ENCODE data around the gene MRPS26.
"Not testable (repeated sequence)": the region's sequence is repeated elsewhere in the genome, so short reads cannot be mapped to it uniquely, and the experiment has no call there.

The MRPS26 gene

DNA sequence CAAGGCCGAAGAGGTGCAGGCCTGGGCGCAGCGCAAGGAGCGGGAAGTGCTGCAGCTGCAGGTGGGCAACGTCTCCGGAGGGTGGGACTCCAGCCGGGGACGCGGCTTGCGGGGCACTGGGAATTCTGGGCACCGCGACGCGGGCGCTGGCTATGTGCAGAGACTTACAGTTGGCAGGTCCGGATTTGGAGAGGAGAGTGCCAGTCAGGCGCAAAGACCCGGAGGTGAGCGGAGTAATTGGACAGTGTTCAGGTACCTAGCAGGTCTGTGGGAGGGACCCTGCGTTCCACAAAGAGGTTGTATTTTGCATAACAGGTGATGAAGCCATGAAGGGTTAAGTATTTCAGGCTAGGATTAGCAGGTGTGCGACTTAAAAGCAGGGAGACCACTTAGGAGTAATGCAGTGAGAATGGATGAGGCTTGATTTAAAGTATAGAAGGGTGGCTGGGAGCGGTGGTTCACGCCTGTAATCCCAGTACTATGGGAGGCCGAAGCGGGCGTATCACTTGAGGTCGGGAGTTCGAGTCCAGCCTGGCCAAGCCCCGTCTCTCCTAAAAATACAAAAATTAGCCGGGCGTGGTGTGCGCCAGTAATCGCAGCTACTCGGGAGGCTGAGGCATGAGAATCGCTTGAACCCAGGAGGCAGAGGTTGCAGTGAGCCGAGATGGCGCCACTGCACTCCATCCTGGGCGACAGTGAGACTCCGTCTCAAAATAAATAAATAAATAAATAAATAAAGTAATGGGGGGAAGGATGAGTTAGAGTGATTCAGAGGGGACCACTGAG is 1.0 kb downstream of the MRPS26 start:
- peak overlapping the region; percentile 84 to 92 (median 90) for H3K9ac ChIP-seq
- peaks cover 20 to 30% (median 27%) of the 10 kb centered on the region in 10 experiments for H3K4me1 ChIP-seq
- no peak for TF ChIP-seq Cebpa-rat (IDR thresholded peaks at IDR 0.05)
- H3K4me3 ChIP-seq = peak overlapping the region; percentile 82 to 98 (median 93)
- H3K27ac ChIP-seq = peak overlapping the region; percentile 14 to 93 (median 88); a peak in 20 of 22 replicates
- peaks cover 29 to 50% (median 37%) of the 10 kb centered on the region in 11 experiments for H3K36me3 ChIP-seq
- H3K4me2 ChIP-seq = peak overlapping the region; percentile 85 to 99 (median 94)
- H3K27me3 ChIP-seq = no peaks in the 10 kb centered on the region
- no peaks in the 10 kb centered on the region for H3K9me3 ChIP-seq (replicated peaks in 1 of 11)
- peaks cover 0 to 42% (median 25%) of the 10 kb centered on the region in 11 experiments; a peak in 15 of 22 replicates for H4K20me1 ChIP-seq

DNA sequence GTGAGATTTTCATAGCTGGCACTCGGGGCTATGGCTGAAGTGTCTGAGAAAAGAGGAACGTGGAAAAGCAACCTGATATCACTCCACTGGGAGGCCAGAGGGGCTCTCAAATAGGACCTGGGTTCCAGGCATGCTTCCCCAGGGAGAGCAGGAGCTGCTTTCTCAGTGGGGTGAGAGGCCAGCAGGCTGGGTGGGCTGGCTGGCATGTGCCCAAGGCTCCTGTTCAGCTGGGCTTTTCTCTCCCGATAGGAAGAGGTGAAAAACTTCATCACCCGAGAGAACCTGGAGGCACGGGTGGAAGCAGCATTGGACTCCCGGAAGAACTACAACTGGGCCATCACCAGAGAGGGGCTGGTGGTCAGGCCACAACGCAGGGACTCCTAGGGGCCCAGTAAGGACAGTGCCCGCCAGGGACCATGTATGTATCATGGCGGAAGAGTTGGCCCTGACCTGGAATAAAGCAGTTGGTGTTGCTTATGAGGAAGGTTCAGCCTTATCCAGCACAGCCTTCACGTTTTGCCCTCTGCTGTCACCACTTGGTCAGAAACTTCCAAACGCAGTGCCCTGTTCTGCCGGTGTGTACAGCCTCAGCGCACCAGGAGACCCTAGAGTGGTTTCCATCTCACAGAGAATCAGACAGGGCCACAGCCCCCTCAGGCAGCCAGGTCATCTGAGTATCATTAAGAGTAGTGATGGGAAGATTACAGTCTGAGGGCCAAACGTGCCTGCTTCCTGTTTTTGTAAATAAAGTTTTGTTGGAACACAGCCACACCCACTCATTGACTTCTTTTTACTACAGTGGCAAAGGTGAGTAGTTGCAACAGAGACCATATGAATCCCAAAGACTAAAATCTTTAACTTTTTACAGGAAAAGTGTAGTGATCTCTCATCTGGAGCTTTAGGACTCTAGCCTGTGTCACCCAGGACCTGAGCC is 1.9 kb downstream of the MRPS26 start:
- Histone ChIP-seq H3K27me3 (no peaks in the 10 kb centered on the region), H3K4me1 (peaks cover 21 to 31% (median 28%) of the 10 kb centered on the region in 10 experiments), H3K4me3 (peak overlapping the region in 9 of 10 experiments; percentile 82 to 98 (median 91); a peak in 17 of 20 replicates), H3K9ac (peak overlapping the region in 7 of 11 experiments; percentile 84 to 92 (median 91); a peak in 13 of 22 replicates), H3K9me3 (replicated peaks in 1 of 11) (no peaks in the 10 kb centered on the region), H3K27ac (no peak overlapping the region), H3K4me2 (peak overlapping the region; percentile 85 to 99 (median 94)), H3K36me3 (peaks cover 29 to 45% (median 35%) of the 10 kb centered on the region in 11 experiments), H4K20me1 (peaks cover 0 to 42% (median 25%) of the 10 kb centered on the region in 11 experiments; a peak in 15 of 22 replicates)
- no peak for TF ChIP-seq Cebpa-rat (IDR thresholded peaks at IDR 0.05)

DNA sequence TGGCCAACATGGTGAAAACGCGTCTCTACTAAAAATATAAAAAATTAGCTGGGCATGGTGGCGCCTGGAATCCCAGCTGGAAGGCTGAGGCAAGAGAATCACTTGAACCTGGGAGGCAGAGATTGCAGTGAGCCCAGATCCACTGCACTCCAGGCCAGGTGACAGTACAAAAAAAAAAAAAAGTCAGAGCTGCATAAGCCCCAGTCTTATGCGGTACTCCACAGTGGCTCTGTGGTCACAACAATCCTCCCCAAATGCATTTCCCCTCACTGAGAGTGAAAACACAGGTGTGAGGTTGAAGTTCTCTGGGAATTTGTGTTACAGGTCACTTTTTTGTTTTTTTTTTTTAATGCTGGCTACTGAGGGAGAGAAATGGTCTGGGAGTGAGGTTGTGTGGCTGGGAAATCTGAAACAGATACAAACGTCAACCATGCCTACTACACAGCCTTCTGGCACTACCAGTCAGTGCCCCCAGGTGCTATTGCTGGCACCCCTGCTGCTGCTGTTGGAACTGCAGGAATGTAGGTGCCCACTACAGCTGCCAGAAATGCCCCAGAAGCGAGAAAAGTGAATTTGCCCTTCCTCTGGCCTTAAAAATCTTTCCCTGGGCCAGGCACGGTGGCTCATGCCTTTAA is 5.7 kb downstream of the MRPS26 start:
- peaks cover 15 to 25% (median 19%) of the 10 kb centered on the region in 10 experiments for H3K4me1 ChIP-seq
- peaks cover 29 to 45% (median 35%) of the 10 kb centered on the region in 11 experiments for H3K36me3 ChIP-seq
- H3K9me3 ChIP-seq (replicated peaks in 1 of 11) = no peaks in the 10 kb centered on the region
- no peak overlapping the region for H3K9ac ChIP-seq
- TF ChIP-seq Cebpa-rat (IDR thresholded peaks at IDR 0.05) = no peak
- no peak overlapping the region for H3K4me3 ChIP-seq
- peaks cover 0 to 39% (median 22%) of the 10 kb centered on the region in 11 experiments; a peak in 15 of 22 replicates for H4K20me1 ChIP-seq
- H3K27ac ChIP-seq = no peak overlapping the region
- H3K4me2 ChIP-seq = no peak overlapping the region
- no peaks in the 10 kb centered on the region for H3K27me3 ChIP-seq

DNA sequence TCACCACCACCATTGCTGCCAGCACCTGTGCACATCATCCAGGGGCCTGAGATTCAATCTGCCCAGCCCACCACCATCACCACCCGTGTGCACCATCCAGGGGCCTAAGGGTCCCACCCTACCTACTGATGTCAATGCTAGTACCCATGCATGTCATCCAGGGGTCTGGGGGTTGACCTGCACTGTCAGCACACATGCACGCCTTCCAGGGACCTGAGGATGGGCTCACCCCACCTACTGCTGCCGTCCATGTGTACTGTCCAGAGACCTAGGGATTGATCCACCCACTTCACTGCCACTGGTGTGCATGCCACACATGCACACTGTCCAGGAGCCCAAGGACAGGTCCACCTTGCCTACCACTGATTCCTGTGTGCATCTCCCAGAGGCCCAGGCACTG is 13.6 kb downstream of the MRPS26 start:
- H3K27me3 ChIP-seq = no peaks in the 10 kb centered on the region
- no peak overlapping the region for H3K9ac ChIP-seq
- H3K4me2 ChIP-seq = no peak overlapping the region
- H4K20me1 ChIP-seq = no peaks in the 10 kb centered on the region
- no peaks in the 10 kb centered on the region for H3K9me3 ChIP-seq (replicated peaks in 1 of 11)
- H3K36me3 ChIP-seq = no peaks in the 10 kb centered on the region
- H3K4me3 ChIP-seq = no peak overlapping the region
- no peaks in the 10 kb centered on the region for H3K4me1 ChIP-seq
- H3K27ac ChIP-seq = no peak overlapping the region
- no peak for TF ChIP-seq Cebpa-rat (IDR thresholded peaks at IDR 0.05)

DNA sequence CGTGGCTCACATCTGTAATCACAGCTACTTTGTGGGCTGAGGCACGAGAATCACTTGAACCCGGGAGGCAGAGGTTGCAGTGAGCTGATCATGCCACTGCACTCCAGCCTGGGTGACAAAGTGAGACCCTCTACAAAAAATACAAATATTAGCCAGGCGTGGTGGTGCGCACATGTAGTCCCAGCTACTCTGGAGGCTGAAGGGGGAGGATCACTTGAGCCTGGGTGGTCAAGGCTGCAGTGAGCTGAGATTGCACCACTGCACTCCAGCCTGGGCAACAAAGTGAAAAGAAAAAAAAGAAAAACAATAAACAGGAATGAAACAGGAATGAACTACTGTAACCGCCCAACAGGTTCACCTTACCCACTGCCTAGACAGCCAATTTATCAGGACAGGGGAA is 18.3 kb downstream of the MRPS26 start:
- H3K9ac ChIP-seq; H3K27ac ChIP-seq; H3K36me3 ChIP-seq; H3K27me3 ChIP-seq; H3K4me2 ChIP-seq; H4K20me1 ChIP-seq; H3K4me3 ChIP-seq; H3K9me3 ChIP-seq (replicated peaks in 1 of 11): not testable (repeated sequence)
- H3K4me1 ChIP-seq = peaks cover 0 to 20% (median 16%) of the 10 kb centered on the region in 10 experiments; a peak in 16 of 20 replicates

DNA sequence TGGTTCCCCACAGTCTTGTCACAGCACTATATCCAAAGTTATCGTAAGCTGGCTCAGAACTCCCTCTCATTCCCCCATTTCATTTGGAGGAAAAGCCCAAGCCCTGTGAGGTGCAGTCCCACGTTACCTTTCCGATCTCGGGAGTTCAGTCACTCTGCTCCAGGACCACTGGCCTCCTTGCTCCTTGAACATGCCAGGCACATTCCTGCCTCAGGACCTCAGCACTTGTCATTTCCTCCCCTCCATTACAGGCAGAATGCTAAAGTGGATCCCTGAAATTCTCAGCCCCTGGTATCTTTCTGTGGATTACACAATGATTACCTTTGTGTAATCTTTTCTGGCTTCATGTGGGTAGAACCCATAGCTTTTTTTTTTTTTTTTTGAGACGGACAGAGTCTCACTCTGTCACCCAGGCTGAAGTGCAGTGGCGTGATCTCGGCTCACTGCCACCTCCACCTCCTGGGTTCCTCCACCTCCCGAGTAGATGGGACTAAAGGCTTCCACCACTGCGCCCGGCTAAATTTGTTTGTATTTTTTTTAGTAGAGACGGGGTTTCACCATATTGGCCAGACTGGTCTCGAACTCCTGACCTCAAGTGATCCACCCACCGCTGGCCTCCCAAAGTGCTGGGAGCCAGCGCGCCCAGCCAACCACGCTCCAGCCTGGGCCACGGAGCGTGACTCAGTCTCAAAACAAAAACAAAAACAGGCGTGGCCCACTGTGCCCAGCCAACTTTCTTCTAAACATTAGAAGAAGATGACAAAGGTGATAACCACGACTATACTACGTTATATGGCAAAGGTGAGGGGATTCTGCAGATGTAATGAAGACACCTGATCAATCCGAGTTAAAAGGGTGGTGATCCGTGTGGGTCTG is 21.5 kb downstream of the MRPS26 start:
- H3K9ac ChIP-seq = no peak overlapping the region
- peaks cover 0 to 21% (median 16%) of the 10 kb centered on the region in 10 experiments; a peak in 16 of 20 replicates for H3K4me1 ChIP-seq
- TF ChIP-seq Cebpa-rat (IDR thresholded peaks at IDR 0.05) = no peak
- H3K27me3 ChIP-seq = peaks cover 19 to 24% (median 22%) of the 10 kb centered on the region in 11 experiments
- peak overlapping the region in 1 of 11 experiments; percentile 19; a peak in 2 of 22 replicates for H3K27ac ChIP-seq
- no peak overlapping the region for H3K4me3 ChIP-seq
- no peaks in the 10 kb centered on the region for H3K36me3 ChIP-seq
- peaks cover 0 to 6% (median 0%) of the 10 kb centered on the region in 11 experiments; a peak in 5 of 22 replicates for H3K9me3 ChIP-seq (replicated peaks in 1 of 11)
- H3K4me2 ChIP-seq = peak overlapping the region in 9 of 11 experiments; percentile 12 to 54 (median 30); a peak in 16 of 22 replicates
- no peaks in the 10 kb centered on the region for H4K20me1 ChIP-seq

DNA sequence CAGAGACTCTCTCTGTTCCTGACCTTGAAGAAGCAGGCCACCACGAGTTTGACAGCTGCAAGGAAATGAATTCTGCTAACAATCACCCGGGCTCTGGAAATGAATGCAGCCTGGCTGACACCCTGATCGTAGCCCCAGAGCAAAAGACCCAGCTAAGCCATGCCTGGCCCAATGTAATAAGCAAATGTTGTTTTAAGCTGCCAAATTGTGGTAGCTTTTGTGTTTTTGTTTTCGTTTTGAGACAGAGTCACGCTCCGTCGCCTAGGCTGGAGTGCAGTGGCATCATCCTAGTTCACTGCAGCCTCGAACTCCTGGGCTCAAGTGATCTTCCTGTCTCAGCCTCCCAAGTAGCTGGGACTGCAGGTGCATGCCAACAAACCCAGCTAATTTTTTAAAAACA is 22.2 kb downstream of the MRPS26 start:
- Histone ChIP-seq H4K20me1 (no peaks in the 10 kb centered on the region; a peak in 1 of 22 replicates), H3K9me3 (replicated peaks in 1 of 11) (peaks cover 0 to 6% (median 0%) of the 10 kb centered on the region in 11 experiments; a peak in 5 of 22 replicates), H3K36me3 (no peaks in the 10 kb centered on the region), H3K4me1 (peaks cover 0 to 21% (median 16%) of the 10 kb centered on the region in 10 experiments; a peak in 16 of 20 replicates), H3K27me3 (peaks cover 25 to 31% (median 29%) of the 10 kb centered on the region in 11 experiments), H3K27ac (peak overlapping the region in 1 of 11 experiments; percentile 19; a peak in 1 of 22 replicates), H3K4me2 (peak overlapping the region in 8 of 11 experiments; percentile 12 to 54 (median 36); a peak in 14 of 22 replicates), H3K4me3 (no peak overlapping the region), H3K9ac (no peak overlapping the region)
- no peak for TF ChIP-seq Cebpa-rat (IDR thresholded peaks at IDR 0.05)

Measured in BLaER1 treated with 17β-estradiol and CSF1 and Interleukin-3, amounts not matched to agents 10 nM and 100 nM (cell line).